Hematopoietic multipotent progenitor cell treated with erythropoietin and hydrocortisone succinate and interleukin-3 and kit ligand, for 6 days (in vitro differentiated cells): ENCODE data around the gene ROCK2.
A peak's percentile ranks its signal among the peaks of the same experiment; 100 is the strongest.

Experiments
- DNase-seq: peaks from one replicate; pipeline ENCODE4 v3.0.0-alpha.2; 2015

ROCK2 gene

GRCh38 chr2:11366326-11366741 is 21.9 kb upstream of the ROCK2 start:
- DNase-seq, result no peak

GRCh38 chr2:11365096-11365879 is 20.9 kb upstream of the ROCK2 start:
- DNase-seq, result no peak

DNA sequence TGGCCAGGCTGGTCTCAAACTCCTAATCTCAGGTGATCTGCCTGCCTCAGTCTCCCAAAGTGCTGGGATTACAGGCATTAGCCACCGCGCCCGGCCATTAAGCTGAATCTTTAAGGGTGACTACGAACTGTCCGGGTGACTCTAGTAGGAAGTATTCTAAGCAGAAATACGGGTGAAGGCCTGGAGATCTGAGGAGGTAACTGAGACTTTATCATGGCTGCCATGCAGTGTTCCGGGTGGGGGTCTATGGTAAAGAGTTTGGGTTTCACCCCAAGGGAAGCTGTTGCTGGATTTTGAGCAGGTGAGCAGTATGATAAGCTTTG is 20.1 kb upstream of the ROCK2 start:
- no peak for DNase-seq

DNA sequence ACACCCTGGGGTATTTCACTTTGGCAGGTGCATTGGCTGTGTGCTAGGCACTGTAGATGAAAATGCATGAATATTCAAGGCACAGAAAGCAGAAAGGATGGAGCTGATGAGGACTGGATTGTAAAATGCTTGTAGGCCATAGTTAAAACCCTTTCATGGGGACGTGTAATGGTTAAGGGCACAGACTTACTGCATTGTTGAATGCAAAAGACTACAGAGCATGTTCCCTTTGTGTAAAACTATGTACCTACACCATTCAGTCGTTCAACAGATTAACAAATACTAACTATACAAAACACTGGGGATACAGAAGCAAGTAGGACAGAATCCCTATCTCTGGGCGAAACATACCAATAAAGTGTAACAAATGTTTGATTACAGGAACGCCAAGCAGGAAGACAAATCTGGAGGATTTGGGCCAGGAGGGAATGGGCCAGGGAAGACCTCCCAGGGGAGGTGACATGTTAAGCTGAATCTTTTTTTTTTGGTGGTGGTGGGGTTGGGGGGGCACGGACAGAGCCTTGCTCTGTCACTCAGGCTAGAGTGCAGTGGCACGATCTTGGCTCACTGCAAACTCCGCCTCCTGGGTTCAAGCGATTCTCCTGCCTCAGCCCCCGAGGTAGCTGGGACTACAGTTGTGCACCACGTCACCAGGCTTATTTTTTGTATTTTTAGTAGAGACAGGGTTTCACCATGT is 19.6 kb upstream of the ROCK2 start:
- DNase-seq, result no peak

- DNase-seq, result no peak
Measured at GRCh38 chr2:11359865-11360264, 15.4 kb upstream of the ROCK2 start.

DNA sequence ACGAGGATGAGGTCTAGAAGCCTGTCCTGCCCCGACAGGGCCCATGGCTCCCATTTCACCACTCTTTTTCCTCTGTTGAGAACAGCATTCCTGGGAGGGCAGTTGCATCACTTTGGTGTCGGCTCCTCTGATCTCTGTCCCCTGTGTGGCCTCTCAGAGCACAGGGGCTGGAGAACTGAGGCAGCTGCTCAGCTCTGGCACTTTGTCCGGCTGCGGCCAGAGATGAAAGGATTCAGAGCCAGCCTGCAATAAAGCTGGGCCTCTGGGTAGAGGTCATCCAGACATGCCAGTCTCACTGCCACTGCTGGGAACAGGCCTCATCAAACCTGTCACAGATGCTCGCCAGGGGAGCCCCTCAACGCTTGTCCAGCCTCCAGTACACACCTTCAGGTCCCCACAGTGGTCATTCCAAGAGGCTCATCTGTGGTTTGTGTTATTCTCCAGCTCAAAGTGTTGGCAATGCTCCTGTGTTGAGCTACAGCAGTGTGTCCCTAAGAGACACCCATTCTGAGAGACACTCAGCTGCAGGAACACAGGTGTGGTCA is 13.1 kb upstream of the ROCK2 start:
- DNase-seq, result no peak

GRCh38 chr2:11356764-11357163 is 12.3 kb upstream of the ROCK2 start:
- DNase-seq, result peak; percentile 16

DNA sequence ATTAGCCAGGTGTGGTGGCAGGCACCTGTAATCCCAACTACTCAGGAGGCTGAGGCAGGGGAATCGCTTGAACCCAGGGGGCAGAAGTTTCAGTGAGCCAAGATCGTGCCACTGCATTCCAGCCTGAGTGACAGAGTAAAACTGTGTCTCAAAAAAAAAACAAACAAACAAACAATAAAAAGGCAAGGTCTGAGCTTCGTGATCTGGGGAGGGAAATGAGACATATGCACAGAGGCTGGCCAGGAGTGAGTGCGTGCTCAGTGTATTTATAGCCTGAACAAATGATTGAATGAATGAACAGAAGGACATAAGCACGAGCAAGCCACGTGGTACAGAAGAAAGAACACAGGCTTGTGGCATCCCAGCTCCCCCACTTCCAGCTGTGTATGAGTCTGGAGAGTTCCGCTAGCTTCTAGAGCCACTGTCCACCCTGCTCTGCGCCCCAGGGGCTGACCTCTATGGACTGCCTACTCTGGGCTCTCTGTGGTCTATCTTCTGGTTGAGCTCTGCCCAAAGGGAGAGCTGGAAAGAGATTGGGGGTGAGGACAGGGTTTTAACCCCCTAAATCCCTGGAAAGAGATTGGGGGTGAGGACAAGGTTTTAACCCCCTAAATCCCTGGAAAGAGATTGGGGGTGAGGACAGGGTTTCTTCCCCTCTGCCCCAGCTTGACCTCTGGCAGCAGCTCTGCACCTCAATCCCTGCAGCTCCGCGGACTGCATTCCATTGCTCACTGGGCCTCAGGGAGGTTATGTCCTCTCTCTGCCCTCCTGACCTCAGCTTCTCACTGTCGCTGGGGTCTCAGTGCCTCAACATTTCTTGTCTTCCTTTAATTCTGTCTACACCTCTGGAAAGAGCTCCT is 11.0 kb upstream of the ROCK2 start:
- DNase-seq, result no peak

DNA sequence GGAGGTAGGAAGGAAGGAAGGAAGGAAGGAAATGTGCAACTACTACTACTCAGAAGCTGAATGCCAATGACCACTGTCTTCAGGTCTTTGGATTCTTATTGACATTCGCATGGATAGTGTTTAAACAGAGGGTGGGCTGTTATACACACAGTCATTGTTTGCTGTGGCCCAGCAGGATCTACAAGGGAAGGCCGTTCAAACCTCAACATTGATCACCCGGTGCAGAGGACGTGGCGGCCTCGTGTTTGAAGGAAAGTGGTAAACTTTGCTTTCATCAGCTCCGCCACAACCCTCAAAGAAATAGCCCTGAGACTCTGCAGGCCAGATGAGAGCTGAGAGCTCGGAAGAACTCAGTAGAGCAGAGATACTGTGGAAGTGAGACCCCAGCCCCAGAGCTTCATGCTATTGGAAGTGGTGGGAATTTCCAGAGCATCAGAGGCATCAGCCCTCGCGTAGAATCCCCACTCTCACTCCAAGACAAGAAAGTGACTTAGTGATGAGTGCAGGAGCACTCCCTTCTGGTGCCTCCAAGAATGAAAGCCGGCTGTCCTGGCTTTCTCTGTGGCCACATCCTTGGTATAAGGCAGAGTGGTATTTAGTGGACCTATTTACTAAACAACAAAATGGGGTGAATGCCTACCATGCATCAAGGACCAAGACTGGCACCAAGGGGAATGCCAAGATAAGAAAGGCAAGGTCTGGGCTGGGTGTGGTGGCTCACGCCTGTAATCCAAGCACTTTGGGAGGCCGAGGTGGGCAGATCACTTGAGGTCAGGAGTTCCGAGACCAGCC is 10.1 kb upstream of the ROCK2 start:
- no peak for DNase-seq

DNA sequence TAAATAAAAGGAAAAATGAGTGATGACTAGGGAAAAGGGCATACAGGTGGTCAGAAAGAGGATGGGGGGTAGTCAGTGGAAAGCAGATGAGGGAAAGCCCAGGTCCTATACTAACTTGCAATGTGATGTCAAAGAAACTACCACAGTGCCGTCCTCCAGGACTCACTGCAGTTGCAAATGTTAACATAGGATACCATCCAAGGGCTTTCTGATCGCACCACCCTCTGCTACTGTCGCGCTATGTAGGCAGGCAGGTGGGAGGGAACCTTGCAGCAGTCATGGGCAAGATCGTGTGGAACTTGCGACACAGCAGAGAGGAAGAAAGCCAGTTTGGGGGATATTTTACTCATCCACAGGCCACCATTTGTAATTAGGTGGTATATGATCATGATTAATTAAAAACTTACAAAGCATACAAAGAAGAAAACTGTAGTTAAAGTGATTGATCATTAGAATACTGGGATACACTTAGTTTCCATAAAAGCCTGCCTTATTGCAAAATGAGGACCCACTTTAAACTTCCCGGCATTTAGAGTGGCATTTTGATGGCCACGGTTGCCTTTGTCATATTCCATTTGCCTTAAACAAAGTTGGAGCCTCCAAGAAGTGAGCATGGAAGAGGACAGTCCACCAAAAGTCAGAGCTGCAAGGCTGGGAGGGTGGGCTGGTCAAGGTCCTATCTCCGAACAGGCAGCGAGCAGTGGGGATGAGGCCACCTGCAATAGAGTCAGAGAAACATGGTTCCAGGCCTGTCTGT is 8.5 kb upstream of the ROCK2 start:
- DNase-seq, result no peak

DNA sequence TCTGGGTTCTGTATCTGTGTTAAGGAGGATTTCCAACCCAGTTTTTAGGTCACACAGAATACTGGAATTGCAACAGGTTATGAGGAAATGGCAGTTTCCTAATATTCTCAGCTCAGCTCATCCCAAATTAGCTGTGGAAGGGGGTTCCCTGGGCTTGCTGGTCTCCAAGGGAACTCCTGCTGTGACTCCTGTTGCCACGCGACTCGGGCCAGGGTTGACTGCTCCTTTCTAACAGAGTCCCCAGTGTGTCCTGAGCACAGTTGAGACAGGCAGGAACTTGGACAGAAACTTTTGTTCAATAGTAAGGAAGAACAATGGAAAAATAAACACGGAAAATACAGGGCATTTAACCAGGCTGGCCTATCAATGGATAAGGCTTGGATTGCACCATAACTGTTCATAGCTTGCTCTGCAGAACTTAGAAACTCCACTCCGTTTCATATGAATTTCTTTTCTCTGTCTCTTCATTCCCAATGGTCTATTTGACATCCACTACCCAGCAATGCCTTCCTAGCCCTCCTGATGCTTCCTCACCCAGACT is 3.8 kb upstream of the ROCK2 start:
- DNase-seq, result no peak

DNA sequence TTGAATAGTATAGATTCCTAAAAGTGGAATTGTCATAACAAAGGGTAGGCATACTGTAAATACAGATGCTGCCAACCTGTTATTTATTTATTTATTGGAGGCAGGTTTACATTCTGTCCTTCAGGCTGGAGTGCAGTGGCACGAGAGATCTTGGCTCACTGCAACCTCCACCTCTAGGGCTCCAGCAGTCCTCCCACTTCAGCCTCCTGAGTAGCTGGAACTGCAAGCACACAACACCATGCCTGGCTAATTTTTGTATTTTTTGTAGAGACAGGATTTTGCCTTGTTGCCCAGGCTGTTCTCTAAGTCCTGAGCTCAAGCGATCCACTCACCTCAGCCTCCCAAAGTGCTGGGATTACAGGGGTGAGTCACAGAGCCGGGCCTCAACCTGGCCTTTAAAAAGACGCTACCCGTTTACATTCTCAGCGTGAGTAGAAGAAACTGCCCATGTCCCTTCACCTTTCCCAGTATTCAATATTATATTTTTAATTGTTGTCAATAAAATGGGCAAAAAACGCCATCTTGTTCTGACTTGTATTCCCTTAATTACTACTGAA is 3.0 kb upstream of the ROCK2 start:
- DNase-seq, result no peak

GRCh38 chr2:11346023-11346482 is 1.6 kb upstream of the ROCK2 start:
- DNase-seq, result peak; percentile 32

GRCh38 chr2:11344956-11345677 is 681 bp upstream of the ROCK2 start:
- peak; percentile 64 for DNase-seq

DNA sequence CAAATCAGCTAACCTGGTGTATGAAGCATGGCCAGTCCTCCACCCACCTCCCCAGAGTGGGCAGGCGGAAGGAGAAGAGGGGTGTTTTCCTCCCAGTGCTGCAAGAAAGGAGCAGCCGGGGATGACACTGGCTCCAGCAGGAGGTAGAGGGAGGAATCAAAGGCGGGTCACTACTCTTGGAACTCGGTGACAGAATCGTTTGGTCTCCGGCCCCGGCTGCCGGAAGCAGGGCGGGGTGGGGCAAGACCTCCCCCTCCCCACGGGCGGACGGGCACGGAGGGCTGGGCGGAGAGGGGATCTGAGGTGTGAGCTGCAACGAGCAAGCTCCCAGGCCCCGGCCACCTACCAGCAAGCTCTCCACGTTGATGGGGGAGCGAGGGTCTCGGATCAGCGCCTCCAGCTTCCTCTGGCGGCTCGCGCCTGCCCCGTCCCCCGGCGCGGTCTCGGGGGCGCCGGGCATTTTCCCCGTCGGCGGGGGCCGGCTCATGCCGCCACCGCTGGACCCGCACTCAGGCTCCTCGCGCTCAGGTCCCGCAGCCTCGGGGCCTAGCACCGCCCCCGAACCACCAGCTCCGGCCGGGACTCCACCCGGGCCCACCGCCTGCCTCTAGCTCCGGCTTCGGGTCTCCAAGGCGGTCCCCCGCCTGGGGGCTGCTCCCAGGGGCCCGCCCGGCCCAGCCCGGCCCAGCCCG is 640 bp downstream of the ROCK2 start:
- DNase-seq, result peak; percentile 39

DNA sequence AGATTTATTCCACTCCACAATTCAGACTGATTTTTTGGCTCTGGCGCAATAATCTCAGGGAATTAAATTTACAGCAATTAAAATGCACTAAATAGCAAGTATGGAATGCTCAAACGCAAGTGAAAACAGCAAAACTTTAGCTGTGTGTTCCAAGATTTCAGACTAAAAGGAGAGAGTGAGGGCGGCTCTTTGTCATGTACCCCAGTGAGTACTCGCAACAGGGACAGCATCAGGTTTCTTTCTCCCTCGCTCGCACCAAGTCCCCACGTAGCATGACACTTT is 1.1 kb downstream of the ROCK2 start:
- no peak for DNase-seq

DNA sequence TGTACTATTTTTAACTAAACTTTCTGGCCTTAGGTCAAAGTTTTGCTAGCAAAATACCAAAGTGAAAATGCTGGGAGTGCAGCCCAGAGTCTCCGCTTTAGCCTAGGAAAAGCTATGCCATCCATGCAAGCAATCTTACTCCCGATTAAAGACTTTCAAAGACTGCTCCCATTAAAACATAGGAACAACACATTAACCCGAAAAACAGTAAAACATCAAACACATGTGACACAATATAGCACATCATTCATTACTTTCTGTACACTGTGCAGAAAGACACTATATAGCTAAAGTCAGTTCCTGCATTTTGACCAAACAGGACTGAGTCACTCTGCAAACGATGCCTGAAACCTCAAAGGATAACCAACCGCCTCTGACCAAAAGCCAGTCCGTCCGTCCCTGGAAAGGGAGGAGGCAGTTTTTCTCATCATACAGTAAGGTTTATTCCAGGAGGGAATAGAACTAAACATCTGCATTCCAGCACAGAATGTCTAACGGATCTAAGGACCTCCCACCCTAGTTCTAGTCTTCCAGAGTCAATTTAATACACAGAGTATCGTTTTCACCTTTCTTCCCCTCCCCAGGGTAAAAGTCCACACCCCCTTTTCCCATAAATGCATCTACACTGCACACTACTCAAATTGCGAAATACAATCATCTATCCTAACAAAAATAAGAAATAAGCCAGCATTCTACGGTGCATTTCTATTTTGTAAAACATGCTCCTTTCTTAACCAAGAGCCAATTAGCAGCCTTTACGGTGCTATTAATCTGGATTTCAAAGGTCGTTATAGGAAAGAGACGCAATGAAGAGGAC is 1.7 kb downstream of the ROCK2 start:
- DNase-seq, result peak; percentile 43

GRCh38 chr2:11340717-11341116 is 3.7 kb downstream of the ROCK2 start:
- no peak for DNase-seq

GRCh38 chr2:11339508-11340083 is 4.8 kb downstream of the ROCK2 start:
- DNase-seq, result no peak
